SK-N-SH treated with all-trans-retinoic acid at 6 μM for 48 hours (cell line): ENCODE data around the gene TMEM236.

Experiments used
- ATAC-seq: fragments of 200-7000 bp; cut with Tn5 transposase; 3 replicates; pipeline ENCODE4 v1.9.1; 2020; ENCODE audit warnings: mild to moderate bottlenecking, moderate library complexity
- ARNTL ChIP-seq: fragments of 450-650 bp; formaldehyde crosslinking; IDR thresholded peaks from 2 replicates; pipeline ENCODE4 v1.5.0; 2020; ENCODE audit warnings: low read depth, mild to moderate bottlenecking, moderate library complexity, borderline replicate concordance
- CSDC2 ChIP-seq: fragments of 250-450 bp; sonication (Bioruptor Pico); IDR thresholded peaks from 2 replicates; pipeline ENCODE4 v1.5.0; 2020; ENCODE audit warnings: mild to moderate bottlenecking, moderate library complexity
- ESRRG ChIP-seq: fragments of 250-450 bp; sonication (Bioruptor Pico); IDR thresholded peaks from 2 replicates; pipeline ENCODE4 v1.6.1; 2021; ENCODE audit warnings: mild to moderate bottlenecking
- OSR1 ChIP-seq: fragments of 250-450 bp; sonication (Bioruptor Pico); IDR thresholded peaks from 2 replicates; pipeline ENCODE4 v1.8.0; 2022; ENCODE audit warnings: moderate library complexity, mild to moderate bottlenecking, inconsistent platforms
- PPARA ChIP-seq: fragments of 250-450 bp; sonication (Bioruptor Pico); IDR thresholded peaks from 2 replicates; pipeline ENCODE4 v1.5.0; 2020; ENCODE audit warnings: mild to moderate bottlenecking, borderline replicate concordance
- RARB ChIP-seq: fragments of 250-450 bp; sonication (Bioruptor Pico); IDR thresholded peaks from 2 replicates; pipeline ENCODE4 v1.8.0; 2021; ENCODE audit warnings: mild to moderate bottlenecking, moderate library complexity
- SNAI2 ChIP-seq: fragments of 250-450 bp; sonication (Bioruptor Pico); IDR thresholded peaks from 2 replicates; pipeline ENCODE4 v1.5.0; 2020; ENCODE audit warnings: mild to moderate bottlenecking, moderate library complexity
- TCF4 ChIP-seq: fragments of 250-450 bp; sonication (Bioruptor Pico); IDR thresholded peaks from 2 replicates; pipeline ENCODE4 v1.8.0; 2021; ENCODE audit warnings: mild to moderate bottlenecking, moderate library complexity, borderline replicate concordance
- TOX ChIP-seq: fragments of 250-450 bp; sonication (Bioruptor Pico); IDR thresholded peaks from 2 replicates; pipeline ENCODE4 v1.8.0; 2021; ENCODE audit warnings: mild to moderate bottlenecking, moderate library complexity, borderline replicate concordance
- ZC3H10 ChIP-seq: fragments of 250-450 bp; sonication (Bioruptor Pico); IDR thresholded peaks from 2 replicates; pipeline ENCODE4 v1.5.1; 2021; ENCODE audit warnings: mild to moderate bottlenecking, moderate library complexity
- ZFP3 ChIP-seq: fragments of 250-450 bp; sonication (Bioruptor Pico); IDR thresholded peaks from 2 replicates; pipeline ENCODE4 v1.5.0; 2020; ENCODE audit warnings: mild to moderate bottlenecking, moderate library complexity
- ZFP30 ChIP-seq: fragments of 450-650 bp; formaldehyde crosslinking; IDR thresholded peaks from 2 replicates; pipeline ENCODE4 v1.5.0; 2022; ENCODE audit warnings: mild to moderate bottlenecking, moderate library complexity
- ZNF565 ChIP-seq: fragments of 450-650 bp; formaldehyde crosslinking; conservative IDR thresholded peaks from 2 replicates; pipeline ENCODE4 v1.5.0; 2020; ENCODE audit warnings: low read depth, mild to moderate bottlenecking, moderate library complexity
- ZNF8 ChIP-seq: fragments of 450-650 bp; formaldehyde crosslinking; IDR thresholded peaks from 2 replicates; pipeline ENCODE4 v1.5.0; 2020; ENCODE audit warnings: mild to moderate bottlenecking, moderate library complexity
- TF ChIP-seq, protein P1 (sequence below): fragments of 250-450 bp; sonication (Bioruptor Pico); IDR thresholded peaks from 2 replicates; pipeline ENCODE4 v1.8.0; 2021; ENCODE audit warnings: low read depth, mild to moderate bottlenecking, moderate library complexity, borderline replicate concordance
- TF ChIP-seq, protein P2 (sequence below): fragments of 250-450 bp; sonication (Bioruptor Pico); IDR thresholded peaks from 2 replicates; pipeline ENCODE4 v1.8.0; 2020; ENCODE audit warnings: mild to moderate bottlenecking, moderate library complexity, borderline replicate concordance
- TF ChIP-seq, protein P3 (sequence below): fragments of 250-450 bp; sonication (Bioruptor Pico); IDR thresholded peaks from 2 replicates; pipeline ENCODE4 v1.5.1; 2021; ENCODE audit warnings: mild to moderate bottlenecking, moderate library complexity
- TF ChIP-seq, protein P4 (sequence below): fragments of 250-450 bp; sonication (Bioruptor Pico); IDR thresholded peaks from 2 replicates; pipeline ENCODE4 v1.5.0; 2020; ENCODE audit warnings: mild to moderate bottlenecking, moderate library complexity
- TF ChIP-seq, protein P5 (sequence below): fragments of 250-450 bp; sonication (Bioruptor Pico); IDR thresholded peaks from 2 replicates; pipeline ENCODE4 v1.5.1; 2020; ENCODE audit warnings: low read depth, mild to moderate bottlenecking, moderate library complexity

TMEM236 gene

DNA sequence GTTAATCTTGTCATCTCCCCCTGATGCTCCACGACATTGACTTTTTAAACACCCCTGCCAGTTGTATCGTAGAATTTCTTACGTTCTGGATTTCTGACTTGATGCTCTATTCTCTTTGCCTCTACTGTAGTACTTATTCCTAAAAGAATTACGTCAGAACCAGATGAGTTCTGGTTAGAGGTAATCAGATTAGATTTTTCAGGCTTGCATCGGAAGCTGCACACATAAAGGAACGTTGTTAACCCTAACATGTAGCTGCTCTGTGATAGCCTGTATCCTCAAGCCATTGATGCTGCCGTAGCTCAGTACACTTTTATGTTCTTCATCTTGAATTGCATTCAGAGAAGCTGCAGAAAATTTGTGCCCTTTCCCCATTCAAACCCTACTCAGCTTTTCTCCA is 26.3 kb upstream of the TMEM236 start:
- no peak for ATAC-seq
- TF ChIP-seq CSDC2 (no peak), TCF4 (CRISPR knock-in tag) (peak; percentile 58; the same call in 1 of the 2 replicates), ZNF8 (no peak)
- TF ChIP-seq, protein P1, sequence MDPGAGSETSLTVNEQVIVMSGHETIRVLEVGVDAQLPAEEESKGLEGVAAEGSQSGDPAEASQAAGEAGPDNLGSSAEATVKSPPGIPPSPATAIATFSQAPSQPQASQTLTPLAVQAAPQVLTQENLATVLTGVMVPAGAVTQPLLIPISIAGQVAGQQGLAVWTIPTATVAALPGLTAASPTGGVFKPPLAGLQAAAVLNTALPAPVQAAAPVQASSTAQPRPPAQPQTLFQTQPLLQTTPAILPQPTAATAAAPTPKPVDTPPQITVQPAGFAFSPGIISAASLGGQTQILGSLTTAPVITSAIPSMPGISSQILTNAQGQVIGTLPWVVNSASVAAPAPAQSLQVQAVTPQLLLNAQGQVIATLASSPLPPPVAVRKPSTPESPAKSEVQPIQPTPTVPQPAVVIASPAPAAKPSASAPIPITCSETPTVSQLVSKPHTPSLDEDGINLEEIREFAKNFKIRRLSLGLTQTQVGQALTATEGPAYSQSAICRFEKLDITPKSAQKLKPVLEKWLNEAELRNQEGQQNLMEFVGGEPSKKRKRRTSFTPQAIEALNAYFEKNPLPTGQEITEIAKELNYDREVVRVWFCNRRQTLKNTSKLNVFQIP (CRISPR knock-in tag), result no peak

DNA sequence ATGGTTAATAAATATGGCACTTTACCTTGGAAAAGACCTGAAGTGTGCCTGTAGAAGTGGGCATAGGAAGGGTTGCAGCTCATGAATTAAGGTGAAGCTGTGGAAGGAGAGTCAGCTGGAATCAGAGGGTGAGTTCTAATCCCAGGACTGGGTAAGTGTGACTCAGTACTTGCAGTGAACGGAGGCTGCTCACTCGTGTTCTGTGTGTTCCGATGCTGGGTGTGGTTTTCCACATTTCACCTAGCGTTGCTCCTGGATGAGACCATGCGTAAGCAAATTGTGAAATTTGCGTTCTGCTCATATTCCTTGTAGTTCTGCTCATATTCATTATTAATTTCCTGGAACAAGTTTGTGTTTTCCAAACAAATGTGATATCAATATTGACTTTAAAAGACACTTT is 22.4 kb upstream of the TMEM236 start:
- ATAC-seq, result no peak
- TF ChIP-seq ESRRG (no peak), ZC3H10 (no peak), ZFP3 (CRISPR knock-in tag) (no peak), TOX (CRISPR knock-in tag) (no peak), ARNTL (CRISPR knock-in tag) (no peak), ZNF565 (CRISPR knock-in tag) (no peak), SNAI2 (no peak)
- TF ChIP-seq, protein P1 (CRISPR knock-in tag), result no peak
- TF ChIP-seq, protein P2, sequence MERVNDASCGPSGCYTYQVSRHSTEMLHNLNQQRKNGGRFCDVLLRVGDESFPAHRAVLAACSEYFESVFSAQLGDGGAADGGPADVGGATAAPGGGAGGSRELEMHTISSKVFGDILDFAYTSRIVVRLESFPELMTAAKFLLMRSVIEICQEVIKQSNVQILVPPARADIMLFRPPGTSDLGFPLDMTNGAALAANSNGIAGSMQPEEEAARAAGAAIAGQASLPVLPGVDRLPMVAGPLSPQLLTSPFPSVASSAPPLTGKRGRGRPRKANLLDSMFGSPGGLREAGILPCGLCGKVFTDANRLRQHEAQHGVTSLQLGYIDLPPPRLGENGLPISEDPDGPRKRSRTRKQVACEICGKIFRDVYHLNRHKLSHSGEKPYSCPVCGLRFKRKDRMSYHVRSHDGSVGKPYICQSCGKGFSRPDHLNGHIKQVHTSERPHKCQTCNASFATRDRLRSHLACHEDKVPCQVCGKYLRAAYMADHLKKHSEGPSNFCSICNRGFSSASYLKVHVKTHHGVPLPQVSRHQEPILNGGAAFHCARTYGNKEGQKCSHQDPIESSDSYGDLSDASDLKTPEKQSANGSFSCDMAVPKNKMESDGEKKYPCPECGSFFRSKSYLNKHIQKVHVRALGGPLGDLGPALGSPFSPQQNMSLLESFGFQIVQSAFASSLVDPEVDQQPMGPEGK (CRISPR knock-in tag), result no peak

DNA sequence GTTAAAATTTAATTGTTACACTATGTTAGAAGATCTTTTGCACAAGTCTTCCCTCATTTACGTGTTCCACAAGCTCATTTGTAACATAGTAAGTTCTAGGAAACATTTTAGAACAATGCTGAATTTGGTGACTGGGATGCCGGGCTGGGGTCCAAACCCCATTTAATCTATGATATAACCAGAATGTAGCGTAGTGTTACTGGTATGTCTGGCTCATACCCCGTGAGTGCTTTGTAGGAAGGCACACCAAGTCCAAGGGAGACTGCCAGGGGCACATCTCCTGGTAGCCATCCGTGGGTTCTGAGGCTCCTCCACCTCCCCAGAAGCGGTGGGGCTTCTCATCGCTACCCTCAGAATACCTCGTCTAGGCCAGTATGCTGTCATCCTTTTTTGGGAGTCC is 21.3 kb upstream of the TMEM236 start:
- ATAC-seq, result no peak
- TF ChIP-seq ESRRG, result no peak
- no peak for TF ChIP-seq ZFP30 (CRISPR knock-in tag)
- no peak for TF ChIP-seq RARB (CRISPR knock-in tag)
- no peak for TF ChIP-seq PPARA (CRISPR knock-in tag)
- no peak for TF ChIP-seq ZNF8
- TF ChIP-seq, protein P3, sequence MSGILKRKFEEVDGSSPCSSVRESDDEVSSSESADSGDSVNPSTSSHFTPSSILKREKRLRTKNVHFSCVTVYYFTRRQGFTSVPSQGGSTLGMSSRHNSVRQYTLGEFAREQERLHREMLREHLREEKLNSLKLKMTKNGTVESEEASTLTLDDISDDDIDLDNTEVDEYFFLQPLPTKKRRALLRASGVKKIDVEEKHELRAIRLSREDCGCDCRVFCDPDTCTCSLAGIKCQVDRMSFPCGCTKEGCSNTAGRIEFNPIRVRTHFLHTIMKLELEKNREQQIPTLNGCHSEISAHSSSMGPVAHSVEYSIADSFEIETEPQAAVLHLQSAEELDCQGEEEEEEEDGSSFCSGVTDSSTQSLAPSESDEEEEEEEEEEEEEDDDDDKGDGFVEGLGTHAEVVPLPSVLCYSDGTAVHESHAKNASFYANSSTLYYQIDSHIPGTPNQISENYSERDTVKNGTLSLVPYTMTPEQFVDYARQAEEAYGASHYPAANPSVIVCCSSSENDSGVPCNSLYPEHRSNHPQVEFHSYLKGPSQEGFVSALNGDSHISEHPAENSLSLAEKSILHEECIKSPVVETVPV (CRISPR knock-in tag), result no peak
- TF ChIP-seq ARNTL (CRISPR knock-in tag), result no peak
- TF ChIP-seq TCF4 (CRISPR knock-in tag), result no peak
- no peak for TF ChIP-seq ZNF565 (CRISPR knock-in tag)
- TF ChIP-seq OSR1 (CRISPR knock-in tag), result no peak
- TF ChIP-seq, protein P4, sequence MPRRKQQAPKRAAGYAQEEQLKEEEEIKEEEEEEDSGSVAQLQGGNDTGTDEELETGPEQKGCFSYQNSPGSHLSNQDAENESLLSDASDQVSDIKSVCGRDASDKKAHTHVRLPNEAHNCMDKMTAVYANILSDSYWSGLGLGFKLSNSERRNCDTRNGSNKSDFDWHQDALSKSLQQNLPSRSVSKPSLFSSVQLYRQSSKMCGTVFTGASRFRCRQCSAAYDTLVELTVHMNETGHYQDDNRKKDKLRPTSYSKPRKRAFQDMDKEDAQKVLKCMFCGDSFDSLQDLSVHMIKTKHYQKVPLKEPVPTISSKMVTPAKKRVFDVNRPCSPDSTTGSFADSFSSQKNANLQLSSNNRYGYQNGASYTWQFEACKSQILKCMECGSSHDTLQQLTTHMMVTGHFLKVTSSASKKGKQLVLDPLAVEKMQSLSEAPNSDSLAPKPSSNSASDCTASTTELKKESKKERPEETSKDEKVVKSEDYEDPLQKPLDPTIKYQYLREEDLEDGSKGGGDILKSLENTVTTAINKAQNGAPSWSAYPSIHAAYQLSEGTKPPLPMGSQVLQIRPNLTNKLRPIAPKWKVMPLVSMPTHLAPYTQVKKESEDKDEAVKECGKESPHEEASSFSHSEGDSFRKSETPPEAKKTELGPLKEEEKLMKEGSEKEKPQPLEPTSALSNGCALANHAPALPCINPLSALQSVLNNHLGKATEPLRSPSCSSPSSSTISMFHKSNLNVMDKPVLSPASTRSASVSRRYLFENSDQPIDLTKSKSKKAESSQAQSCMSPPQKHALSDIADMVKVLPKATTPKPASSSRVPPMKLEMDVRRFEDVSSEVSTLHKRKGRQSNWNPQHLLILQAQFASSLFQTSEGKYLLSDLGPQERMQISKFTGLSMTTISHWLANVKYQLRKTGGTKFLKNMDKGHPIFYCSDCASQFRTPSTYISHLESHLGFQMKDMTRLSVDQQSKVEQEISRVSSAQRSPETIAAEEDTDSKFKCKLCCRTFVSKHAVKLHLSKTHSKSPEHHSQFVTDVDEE (CRISPR knock-in tag), result no peak
- TF ChIP-seq, protein P5, sequence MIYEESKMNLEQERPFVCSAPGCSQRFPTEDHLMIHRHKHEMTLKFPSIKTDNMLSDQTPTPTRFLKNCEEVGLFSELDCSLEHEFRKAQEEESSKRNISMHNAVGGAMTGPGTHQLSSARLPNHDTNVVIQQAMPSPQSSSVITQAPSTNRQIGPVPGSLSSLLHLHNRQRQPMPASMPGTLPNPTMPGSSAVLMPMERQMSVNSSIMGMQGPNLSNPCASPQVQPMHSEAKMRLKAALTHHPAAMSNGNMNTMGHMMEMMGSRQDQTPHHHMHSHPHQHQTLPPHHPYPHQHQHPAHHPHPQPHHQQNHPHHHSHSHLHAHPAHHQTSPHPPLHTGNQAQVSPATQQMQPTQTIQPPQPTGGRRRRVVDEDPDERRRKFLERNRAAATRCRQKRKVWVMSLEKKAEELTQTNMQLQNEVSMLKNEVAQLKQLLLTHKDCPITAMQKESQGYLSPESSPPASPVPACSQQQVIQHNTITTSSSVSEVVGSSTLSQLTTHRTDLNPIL (CRISPR knock-in tag), result no peak
- TF ChIP-seq SNAI2, result no peak
